ENCODE measurements around the gene LPCAT3.
A peak's percentile ranks its signal among the peaks of the same experiment; 100 is the strongest.

- TF ChIP-seq CTCF (conservative IDR thresholded peaks at IDR 0.05; ENCODE audit: low read depth, low read length) (peak; percentile 94), FOS (IDR thresholded peaks at IDR 0.05; ENCODE audit: low read depth, low read length) (no peak), SMC3 (IDR thresholded peaks at IDR 0.05; ENCODE audit: low read depth, low read length) (peak; percentile 66), POLR2A (IDR thresholded peaks at IDR 0.05; ENCODE audit: low read depth, low read length) (no peak), RAD21 (IDR thresholded peaks at IDR 0.05; ENCODE audit: low read length) (peak; percentile 57), NFE2L2 (IDR thresholded peaks at IDR 0.05; ENCODE audit: low read depth, low read length) (no peak), MXI1 (IDR thresholded peaks at IDR 0.05; ENCODE audit: borderline replicate concordance, low read depth, low read length) (peak; percentile 48; the same call in 1 of the 2 replicates)
Observed at GRCh38 chr12:7018350-7019042, at the start of gene LPCAT3.

Data from IMR-90 (cell line).